ENCODE data around the gene SEC11A.

DNA sequence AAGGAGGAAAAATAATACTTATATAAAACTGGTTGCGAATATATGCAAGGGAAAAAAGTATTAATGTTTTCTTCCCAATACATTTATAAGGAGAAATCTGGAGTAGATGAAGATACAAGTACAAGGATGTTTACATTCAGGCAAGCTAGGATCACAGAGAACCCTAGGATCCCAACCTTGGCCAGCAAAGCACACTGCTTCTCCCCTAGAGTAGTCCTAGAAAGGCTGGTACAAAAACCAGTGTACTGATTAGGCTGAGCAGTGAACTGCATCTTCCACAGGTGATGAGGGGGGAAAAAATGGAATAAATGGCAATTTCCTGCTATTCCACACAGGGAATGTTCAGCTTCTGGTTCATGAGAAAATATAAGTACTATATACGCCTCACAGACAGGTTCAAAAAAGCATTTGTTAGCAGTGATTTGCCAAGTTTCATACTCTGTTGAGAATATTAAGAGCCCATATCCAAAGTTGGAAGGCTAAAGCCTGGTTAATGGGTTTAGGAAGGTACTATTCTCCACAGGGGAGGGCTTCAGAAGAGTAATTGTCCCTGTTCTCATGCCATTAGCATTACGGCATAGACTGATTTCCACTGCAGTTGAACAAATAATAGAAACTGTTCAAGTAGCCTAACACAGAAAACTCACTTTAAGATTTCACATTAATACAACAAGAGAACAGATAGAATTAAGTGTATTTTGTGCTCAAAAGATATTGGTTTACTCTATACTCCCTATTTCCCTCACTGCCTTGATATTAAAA, 47.5 kb downstream of the SEC11A start:
- no peak for TF ChIP-seq CTCF (IDR thresholded peaks at IDR 0.05; ENCODE audit: insufficient read depth, low read length, poor library complexity, severe bottlenecking)
- no peak for TF ChIP-seq EZH2phosphoT487 (conservative IDR thresholded peaks at IDR 0.05; ENCODE audit: low read length)

Data from SU-DHL-6 (cell line).